NCI-H226 (cell line): Measurements from ENCODE around the gene PRCC.
A peak's percentile ranks its signal among the peaks of the same experiment; 100 is the strongest.

ENCODE experiments used
- DNase-seq: peaks from one replicate; pipeline ENCODE4 v3.0.0-alpha.2; 2015

PRCC gene, protein sequence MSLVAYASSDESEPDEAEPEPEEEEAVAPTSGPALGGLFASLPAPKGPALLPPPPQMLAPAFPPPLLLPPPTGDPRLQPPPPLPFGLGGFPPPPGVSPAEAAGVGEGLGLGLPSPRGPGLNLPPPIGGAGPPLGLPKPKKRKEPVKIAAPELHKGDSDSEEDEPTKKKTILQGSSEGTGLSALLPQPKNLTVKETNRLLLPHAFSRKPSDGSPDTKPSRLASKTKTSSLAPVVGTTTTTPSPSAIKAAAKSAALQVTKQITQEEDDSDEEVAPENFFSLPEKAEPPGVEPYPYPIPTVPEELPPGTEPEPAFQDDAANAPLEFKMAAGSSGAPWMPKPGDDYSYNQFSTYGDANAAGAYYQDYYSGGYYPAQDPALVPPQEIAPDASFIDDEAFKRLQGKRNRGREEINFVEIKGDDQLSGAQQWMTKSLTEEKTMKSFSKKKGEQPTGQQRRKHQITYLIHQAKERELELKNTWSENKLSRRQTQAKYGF

GRCh38 chr1:156767101-156767878 lies at the start of gene PRCC:
PRCC (plus strand) TSS chr1:156767535; CDS start chr1:156767772, 237 bp downstream.
- peak; percentile 99 for DNase-seq

DNA sequence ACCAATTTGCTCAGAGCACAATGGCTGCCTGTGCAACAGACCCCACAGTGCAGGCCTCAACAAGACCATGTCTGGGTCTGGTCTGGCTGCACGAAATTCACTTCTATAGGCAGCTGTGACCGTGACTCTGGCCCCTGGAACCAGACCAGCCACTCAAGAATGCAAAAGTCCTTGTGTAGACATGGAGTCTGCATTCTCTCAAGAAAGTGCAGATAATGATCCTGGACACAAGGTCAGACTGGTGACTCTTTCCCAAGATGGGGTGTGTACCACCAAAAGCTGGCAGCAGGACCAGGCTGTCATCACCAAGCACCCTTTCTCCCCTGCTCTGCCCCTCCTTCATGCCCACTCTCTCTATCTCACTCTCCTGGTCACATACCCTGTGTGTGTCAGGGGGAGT lies 46.2 kb upstream of the PRCC start:
- no peak for DNase-seq

DNA sequence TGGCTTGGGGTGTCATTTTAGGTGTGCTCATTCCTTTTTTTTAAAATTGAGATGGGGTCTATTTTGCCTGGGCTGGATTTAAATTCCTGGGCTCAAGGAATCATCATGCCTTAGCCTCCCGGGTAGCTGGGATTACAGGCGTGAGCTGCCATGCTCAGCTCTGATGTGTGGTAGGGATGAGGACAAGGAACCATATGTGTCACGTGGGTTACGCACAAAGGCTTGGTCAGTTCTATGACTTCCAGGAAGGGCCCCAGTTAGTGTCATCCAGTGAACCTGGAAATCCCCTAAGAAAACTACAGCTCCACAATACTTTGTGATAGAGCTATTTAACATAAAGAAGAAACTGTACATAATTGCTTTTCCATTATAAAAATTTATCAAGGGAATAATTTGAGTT lies 45.8 kb upstream of the PRCC start:
- no peak for DNase-seq

- DNase-seq, result peak; percentile 72
Observed at GRCh38 chr1:156725683-156726280, 41.6 kb upstream of the PRCC start.

- DNase-seq, result peak; percentile 34
Observed at GRCh38 chr1:156726549-156727226, 40.6 kb upstream of the PRCC start.

DNA sequence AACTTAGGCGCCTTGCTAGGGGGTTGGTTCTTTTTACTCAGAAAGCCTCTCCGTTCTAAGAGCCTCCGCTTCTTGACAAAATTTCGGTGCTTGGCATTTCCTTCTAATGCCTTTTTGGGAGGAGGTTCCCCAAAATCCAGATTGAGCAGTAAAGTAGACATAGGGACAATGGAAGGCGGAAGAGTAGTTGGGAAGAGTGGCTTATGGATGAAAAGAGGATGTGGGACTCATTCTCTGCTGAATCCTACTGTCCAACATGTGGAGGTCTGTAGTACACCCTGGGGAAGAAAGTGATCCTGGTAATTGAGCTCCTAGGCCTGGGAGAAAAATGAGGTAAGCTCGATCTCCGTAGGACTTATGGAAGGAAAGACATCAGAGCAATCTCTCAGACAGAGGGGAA lies 39.8 kb upstream of the PRCC start:
- DNase-seq, result no peak

GRCh38 chr1:156727926-156728598 lies 39.3 kb upstream of the PRCC start, which contains the start of gene METTL25B:
METTL25B (plus strand) TSS chr1:156728469; CDS start chr1:156729105, 636 bp downstream.
- DNase-seq, result peak; percentile 81

- DNase-seq, result peak; percentile 98
Observed at GRCh38 chr1:156728599-156729462, 38.5 kb upstream of the PRCC start, which contains the start of gene ISG20L2. ISG20L2 (minus strand) TSS chr1:156728766; CDS start chr1:156727652, 1,114 bp downstream.

- DNase-seq, result no peak
Observed at GRCh38 chr1:156733989-156734584, 33.2 kb upstream of the PRCC start.

GRCh38 chr1:156738407-156738806 lies 28.9 kb upstream of the PRCC start:
- no peak for DNase-seq

GRCh38 chr1:156738916-156739315 lies 28.4 kb upstream of the PRCC start:
- DNase-seq, result no peak

DNA sequence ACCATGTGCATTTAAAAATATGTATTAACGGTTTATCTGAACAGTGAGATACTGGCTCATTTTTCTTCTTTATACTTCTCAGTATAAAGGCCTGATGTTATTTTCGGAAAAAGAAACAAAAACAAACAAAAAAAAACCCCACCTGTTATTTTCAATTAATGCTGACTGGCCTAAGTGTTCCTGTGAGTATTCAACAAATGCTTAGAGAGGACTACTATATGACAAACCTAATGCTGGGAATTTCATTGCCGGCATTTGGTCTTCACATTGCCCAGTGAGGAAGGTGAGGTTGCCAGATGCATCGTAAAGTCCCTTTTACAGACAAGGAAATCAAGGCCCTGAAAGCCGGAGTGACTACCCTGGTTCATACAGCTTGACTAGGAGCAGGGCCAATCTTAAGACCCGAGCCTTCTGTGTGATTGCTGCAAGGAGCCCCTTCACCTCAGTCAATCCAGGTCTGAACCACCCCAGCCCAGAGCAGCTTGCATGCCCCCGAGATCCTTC lies 27.0 kb upstream of the PRCC start:
- no peak for DNase-seq

DNA sequence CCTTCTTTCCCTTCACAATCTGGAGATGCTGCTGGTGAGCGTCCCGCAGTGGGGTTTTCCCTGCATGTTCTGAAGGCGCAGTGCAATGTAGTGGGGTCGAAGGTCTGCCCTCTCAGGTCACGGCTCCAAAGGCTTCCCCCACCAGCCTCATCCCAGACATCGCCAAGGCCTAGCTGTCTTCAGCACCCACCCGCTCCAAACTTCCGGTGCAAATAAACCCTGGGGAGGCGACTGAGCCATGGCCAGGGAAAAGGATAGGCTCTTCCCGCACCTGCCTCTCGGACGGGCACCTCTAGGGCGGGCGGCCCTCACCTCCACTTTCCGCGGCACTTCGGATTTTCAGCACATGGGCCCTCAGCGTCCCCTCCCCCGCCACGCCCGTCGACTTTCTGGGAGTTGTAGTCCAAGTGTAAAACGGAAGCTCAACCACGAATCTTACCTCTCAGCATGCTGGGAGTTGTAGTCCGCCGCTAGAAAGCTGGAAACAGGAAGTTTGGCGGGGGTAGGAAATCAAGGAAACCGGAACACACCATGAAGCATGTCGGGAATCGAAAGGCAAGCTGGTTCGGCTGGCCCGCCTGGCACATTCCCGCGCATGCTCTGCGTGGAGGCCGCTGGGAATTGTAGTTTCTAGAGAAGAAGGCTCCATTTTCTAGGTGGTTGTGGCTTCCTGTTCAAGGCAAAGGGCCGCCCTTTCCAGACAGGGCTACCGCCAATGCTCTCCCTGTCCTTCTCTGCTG lies 26.4 kb upstream of the PRCC start, which contains the start of gene MRPL24:
MRPL24 (minus strand) TSS at position 348 of the 740 bp plus-strand sequence. CDS start 2,384 bp downstream, outside the sequence.
- peak; percentile 99 for DNase-seq

- no peak for DNase-seq
Observed at GRCh38 chr1:156741481-156741983, 25.8 kb upstream of the PRCC start.

- no peak for DNase-seq
Observed at GRCh38 chr1:156742017-156742416, 25.3 kb upstream of the PRCC start.

- DNase-seq, result no peak
Observed at GRCh38 chr1:156742801-156743200, 24.5 kb upstream of the PRCC start.

- no peak for DNase-seq
Observed at GRCh38 chr1:156743367-156744302, 23.7 kb upstream of the PRCC start.

DNA sequence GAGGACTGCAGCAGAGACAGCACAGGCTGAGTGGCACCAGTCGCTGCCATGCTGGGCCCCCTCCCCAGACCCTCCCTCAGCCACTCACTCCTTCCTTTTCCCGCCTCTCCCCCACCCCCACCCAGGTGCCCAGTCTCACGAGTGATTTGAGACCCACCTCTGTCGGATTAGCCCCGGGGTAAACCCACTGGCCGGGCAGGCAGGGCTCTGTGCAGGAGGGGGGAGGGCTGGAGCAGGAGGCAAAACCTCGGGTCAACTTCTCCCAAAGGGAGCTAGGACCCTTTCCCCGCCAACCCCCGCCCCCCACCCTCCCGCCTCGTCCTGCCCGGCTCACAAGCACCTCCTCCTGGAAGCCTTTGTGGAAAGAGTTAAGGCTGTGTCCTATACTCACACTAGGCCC lies 23.0 kb upstream of the PRCC start:
- no peak for DNase-seq
